SHP77 treated with DMSO at 0.1 percent for 48 hours (cell line): ENCODE data around the gene RIC8A.
"Not testable (repeated sequence)": the region's sequence is repeated elsewhere in the genome, so short reads cannot be mapped to it uniquely, and the experiment has no call there.

Experiments
- DNase-seq: peaks from one replicate; lab custom pipeline; 2025; lab: John Stamatoyannopoulos, UW

Gene RIC8A

DNA sequence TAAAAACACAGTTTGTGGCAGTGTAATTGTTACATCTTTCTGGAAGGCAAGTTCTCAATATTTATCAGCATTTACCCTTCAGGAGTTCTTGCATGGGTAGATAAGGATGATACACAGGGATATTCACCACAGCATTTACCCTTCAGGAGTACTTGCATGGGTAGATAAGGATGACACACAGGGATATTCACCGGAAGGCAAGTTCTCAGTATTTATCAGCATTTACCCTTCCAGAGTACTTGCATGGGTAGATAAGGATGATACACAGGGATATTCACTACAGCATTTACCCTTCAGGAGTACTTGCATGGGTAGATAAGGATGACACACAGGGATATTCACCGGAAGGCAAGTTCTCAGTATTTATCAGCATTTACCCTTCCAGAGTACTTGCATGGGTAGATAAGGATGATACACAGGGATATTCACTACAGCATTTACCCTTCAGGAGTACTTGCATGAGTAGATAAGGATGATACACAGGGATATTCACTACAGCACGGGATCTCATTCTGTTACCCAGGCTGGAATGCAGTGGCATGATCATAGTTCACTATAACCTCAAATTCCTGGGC is 13.2 kb downstream of the RIC8A start:
- not testable (repeated sequence) for DNase-seq

- no peak for DNase-seq
Observed at GRCh38 chr11:221539-221938, 14.0 kb downstream of the RIC8A start.

DNA sequence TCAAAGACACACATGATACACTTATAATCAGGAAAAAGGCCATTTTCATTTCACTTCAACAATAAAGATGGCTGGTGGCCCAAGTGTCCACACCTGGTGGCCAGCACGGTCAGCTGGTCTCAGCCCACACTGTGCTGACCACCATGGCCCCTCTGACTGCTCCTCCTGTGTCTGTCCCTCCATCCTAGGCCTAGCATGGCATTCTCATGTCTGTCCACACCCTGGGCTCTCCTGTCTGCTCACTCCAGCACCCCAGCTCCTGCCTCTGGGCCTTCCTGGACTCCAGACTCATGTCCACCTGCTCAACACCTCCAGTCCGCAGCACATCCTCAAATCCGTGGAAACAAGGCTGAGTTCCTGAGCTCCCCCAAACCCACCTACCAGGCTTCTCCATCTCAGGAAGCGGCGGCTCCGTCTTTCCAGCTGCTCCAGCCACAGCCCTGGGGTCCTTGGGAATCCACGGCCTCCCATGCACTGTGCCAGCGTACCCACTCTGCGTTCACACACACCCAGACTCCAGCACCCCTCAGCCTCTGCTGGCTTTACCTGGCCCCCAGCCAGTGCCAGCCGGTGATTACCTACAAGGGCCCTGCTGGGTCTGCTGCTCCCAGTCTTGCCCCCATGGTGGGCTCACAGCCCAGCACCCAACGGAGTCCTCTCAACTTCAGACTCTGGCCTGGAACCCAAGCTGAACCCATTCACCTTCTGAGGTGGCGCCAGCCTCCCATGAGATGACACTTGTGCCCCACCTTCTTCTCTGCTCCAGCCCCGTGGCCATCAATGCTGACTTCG is 14.7 kb downstream of the RIC8A start:
- no peak for DNase-seq

DNA sequence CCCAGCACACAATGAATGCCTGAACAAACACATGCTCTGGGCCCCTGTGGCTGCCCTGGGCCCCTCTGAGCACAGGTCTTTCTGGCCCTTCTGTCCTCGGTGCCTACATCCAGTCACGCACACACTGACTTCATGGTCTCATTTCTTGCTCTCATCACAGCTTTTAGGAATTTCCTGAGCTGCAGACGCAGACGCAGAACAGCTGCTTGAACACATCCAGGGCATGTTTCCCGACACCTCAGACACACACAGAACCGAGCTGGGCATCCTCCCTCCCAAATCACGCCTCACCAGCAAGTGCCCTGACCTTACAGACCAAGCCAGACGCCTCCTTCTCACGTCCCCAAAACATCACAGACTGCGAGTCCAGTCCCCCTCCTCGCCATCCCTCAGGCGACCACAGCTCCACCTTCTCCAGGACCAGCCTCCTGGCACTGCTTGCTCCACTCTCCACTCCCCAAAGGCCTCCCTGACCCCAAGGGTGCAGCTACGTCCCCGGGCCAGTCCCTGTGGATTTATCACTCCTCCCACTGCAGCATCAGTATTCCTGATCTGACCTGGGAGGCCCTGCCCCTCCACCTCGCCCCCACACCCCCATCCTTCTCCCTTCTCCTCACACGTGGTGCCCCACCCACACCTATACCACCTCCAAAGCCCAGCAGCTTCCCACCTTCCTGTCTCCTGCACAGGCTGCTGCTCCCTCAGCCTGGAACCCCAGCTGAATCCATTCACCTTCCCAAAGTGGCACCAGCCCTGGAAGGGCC is 15.7 kb downstream of the RIC8A start:
- DNase-seq, result no peak

DNA sequence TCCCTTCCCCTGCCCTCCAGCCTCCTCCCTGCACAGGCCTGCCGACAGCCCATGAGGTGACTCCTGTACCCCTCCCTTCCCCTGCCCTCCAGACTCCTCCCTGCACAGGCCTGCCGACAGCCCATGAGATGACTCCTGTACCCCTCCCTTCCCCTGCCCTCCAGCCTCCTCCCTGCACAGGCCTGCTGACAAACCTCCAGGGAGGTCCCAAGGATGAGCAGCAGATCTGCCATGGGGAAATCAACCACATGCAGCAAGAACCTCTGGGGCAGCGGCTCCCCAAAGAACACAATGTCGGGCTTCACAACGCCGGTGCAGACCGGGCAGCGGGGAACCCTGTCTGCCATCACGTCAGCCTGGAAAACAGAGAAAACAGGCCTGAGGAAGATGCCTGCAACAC is 16.4 kb downstream of the RIC8A start:
- DNase-seq, result no peak

DNA sequence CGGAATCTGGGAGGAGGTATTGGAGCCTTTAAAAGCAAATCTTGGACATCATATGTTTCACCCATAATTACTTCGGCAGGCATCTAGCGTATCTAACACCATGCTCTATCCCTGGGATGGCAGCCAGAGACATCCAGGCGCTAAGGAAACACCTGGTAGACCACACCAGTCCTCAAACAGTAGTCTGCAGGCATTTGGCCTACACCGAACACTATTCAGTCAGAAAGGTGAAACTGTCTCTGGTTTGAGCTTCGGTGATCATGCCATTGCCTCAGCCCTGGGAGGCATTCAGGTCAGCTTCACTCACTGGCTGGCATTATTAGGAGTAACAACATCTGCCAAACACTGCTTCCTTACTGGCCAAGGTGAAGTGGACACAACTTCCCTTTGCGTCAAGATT is 16.9 kb downstream of the RIC8A start:
- no peak for DNase-seq

GRCh38 chr11:225734-226453 is 18.4 kb downstream of the RIC8A start:
- no peak for DNase-seq

- DNase-seq, result no peak
Observed at GRCh38 chr11:227824-228379, 20.4 kb downstream of the RIC8A start.

DNA sequence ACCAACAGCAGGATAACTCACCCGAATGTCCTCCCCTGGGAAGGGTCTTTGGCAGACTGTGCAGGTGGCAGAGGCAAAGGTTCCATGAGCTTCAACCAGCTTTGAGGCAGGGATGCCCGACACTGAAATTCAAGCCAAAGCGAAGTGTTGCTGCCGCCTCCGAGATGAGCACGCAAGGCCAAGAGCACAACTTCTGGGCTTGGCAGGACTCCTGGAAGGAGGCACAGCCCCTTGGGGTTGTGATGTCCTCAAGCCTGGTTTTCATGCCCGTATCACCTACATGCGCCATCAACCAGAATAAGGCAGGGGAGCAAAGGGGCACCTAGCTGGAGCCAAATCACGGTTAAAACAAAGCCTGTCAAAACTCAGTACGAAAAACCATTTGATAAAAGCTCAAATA is 22.9 kb downstream of the RIC8A start:
- DNase-seq, result no peak

DNA sequence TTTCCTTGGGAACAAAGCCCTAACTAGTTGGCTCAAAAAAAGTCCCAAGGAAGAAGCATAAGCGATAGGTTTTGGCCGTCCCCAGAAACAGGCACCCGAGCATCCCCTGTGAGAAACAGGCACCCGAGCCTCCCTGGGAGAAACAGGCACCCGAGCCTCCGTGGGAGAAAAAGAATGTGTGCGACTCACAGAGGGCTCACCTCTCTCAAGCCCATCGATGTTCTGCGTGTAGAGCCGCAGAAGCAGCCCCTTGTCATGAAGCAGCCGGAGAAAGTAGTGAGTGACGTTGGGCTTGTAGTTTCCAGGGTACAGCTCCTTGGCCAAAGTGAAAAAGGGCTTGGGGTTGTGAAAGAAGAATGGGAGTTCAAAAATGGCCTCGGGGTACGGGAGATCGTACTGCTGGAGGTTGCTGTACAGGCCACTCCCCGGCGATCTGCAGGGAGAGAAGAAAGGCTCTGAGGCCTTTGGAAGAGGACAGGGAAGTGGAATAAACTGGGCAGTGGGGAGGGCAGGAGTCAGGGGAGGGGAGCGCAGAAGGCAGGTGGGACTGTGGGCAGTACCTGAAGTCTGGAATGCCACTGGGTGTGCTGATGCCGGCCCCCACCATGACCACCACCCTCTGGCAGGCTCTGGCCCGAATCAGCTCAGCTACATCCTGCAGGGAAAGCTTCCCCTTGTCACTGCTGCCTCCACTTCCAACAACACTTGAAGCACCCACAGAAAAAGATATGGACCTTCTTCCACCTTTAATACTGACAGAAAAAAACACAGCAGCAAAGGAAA is 25.5 kb downstream of the RIC8A start:
- no peak for DNase-seq

GRCh38 chr11:235180-235579 is 27.7 kb downstream of the RIC8A start:
- no peak for DNase-seq

- DNase-seq, result no peak
Observed at GRCh38 chr11:235609-235996, 28.1 kb downstream of the RIC8A start.

DNA sequence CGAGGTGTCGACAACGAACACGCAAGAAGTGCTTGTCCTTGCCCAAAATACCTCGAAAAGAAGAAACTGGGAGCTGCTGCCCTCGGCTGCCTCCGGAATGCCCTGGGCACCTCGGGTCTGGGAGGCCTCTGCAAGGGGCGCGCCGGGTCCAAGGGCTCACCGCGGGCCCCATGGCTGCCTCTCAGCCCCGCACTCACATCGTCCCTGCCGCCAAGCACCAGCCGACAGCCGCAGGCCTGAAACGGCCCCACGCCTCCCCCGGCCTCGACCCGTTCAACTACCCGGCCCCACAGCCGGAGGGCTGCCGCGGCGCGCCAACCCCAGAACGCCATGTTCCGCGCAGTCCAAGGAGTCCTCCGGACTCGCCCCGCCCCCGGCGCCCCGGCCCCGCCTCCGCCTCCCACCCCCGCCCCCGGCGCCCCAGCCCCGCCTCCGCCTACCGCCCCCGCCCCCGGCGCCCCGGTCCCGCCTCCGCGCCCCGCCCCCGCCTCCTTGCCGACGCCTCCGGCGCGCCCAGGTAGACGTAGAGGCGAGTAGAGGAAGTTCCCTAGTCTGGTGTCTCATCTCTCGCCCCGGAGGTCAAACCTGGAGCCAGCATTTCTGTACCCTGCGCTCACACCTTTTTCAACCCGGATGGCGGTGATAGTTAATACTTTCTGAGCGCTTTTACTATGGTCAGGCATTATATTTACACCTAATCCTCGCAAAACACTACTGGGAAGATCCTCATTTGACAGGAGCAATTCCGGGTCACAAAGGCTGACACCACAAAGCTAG is 28.7 kb downstream of the RIC8A start, which contains the start of gene SIRT3:
Gene SIRT3 (minus strand): TSS at position 346 of the 777 bp plus-strand sequence. CDS start 14 bp downstream, at position 332.
- DNase-seq, result peak; percentile 5

DNA sequence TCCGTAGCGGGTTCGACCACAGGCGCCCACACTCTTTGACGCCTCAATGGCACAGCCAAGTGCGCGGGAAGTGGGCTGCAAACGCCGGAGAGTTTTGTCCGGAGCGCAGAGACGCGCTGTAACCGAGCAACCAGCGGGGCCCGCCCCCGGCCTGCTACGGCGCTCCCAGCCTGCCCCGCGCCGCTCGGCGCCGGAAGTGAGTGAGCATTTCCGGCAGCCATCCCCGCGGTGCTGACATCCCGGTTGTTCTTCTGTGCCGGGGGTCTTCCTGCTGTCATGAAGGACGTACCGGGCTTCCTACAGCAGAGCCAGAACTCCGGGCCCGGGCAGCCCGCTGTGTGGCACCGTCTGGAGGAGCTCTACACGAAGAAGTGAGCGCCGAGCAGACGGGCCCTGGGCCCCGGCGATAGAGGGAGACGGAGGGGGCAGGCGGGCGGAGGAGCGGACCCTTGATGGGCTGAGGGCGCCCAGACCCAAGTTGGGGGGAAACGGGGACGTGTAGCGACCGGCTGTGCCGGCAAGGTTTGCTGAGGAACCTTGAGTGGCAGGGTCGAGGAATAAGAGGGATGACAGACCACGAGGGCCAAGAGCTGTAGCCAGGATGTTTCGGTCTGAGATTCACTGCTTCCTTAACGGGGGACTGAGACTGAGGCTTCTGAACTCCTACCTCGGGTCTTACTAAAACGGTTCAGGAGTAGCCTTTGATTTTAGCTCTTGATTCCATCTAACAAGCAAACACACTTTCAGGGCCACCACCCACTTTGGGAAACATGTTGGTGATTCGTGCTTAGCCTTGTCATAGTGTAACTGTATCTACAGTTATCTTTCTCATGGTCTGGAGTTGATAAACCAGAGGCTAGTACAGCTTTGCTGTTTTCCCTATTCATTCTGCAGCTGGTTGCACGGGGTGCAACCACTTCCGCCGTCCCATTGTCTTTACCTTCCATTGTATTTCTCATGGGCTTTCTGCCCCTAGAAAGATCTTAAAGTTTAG is 29.6 kb downstream of the RIC8A start, which contains the start of gene PSMD13:
Gene PSMD13 (plus strand): TSS at position 203 of the 994 bp plus-strand sequence. CDS start 74 bp downstream, at position 277.
- no peak for DNase-seq

- not testable (repeated sequence) for DNase-seq
Observed at GRCh38 chr11:238346-238745, 30.8 kb downstream of the RIC8A start.

DNA sequence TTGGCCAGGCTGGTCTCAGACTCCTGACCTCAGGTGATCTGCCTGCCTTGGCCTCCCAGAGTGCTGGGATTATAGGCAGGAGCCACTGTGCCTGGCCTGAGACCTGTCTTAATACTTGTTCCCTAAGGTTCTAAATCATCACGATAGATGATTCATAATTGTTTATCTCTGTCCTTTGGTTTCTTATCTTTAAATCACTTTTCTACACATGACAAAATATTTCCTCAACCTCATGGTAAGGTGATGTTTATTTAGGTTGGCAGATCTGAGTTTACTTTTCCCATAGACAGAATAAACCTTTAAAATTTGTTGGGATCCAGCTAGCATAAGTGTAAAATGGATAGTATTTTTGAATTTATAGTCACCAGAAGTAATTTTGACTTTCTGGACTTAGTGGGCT is 32.8 kb downstream of the RIC8A start:
- DNase-seq, result no peak

DNA sequence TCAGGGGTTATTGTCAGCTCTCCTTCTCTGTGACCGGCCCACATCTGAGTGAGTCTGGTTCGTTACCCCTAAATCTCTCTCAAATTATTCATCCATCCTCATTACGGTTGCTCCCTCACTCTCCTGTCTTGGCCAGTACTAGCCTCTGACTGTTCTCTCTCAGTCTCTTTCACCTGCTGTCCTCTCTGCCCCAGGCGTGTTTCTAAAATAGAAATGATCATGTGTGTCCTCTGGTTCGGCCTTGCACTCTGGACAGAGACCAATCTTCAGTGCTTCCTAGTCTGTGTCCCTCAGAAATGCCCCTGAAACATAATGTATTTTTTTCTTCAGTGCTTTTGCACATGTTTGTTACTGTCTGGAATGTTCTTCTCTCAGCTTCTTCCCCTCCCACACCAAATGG is 34.1 kb downstream of the RIC8A start:
- DNase-seq, result no peak

- DNase-seq, result no peak
Observed at GRCh38 chr11:244376-244775, 36.9 kb downstream of the RIC8A start.

- DNase-seq, result no peak
Observed at GRCh38 chr11:249062-249461, 41.6 kb downstream of the RIC8A start.
